Spinal cord (tissue), 10 donors: ENCODE measurements around the gene NDUFC1. TPM values are rescaled to one million over a fixed set of nuclear protein-coding genes. Genes with fewer than 3 reads are reported as not detected.

ENCODE experiments used
- DNase-seq, 6 donors: peaks; one replicate each; pipeline versions ENCODE4 v3.0.0 to v3.0.0-alpha.2; 2013 to 2015; ENCODE audit warnings: low spot score in 6 of 6, low read depth in 4 of 6
- H3K27ac ChIP-seq: one replicate; pipeline ENCODE4 v1.5.1; 2013; ENCODE audit warnings: low read depth, low read length, control low read depth
- H3K27me3 ChIP-seq: one replicate; pipeline ENCODE4 v1.6.1; 2013; ENCODE audit warnings: low read length; ENCODE audit not compliant: control insufficient read depth, insufficient read depth
- H3K36me3 ChIP-seq: one replicate; pipeline ENCODE4 v1.6.1; 2013; ENCODE audit warnings: low read length; ENCODE audit not compliant: control insufficient read depth, insufficient read depth
- H3K4me1 ChIP-seq: one replicate; pipeline ENCODE4 v1.6.1; 2013; ENCODE audit warnings: low read length; ENCODE audit not compliant: control insufficient read depth, insufficient read depth
- H3K4me3 ChIP-seq: one replicate; pipeline ENCODE4 v1.5.1; 2013; ENCODE audit warnings: low read depth, low read length, control low read depth
- H3K9me3 ChIP-seq: one replicate; pipeline ENCODE4 v1.6.1; 2013; ENCODE audit warnings: low read length; ENCODE audit not compliant: control insufficient read depth, insufficient read depth
- WGBS: methylation state at CpG from one replicate; pipeline ENCODE4 v1.1.5; 2013; ENCODE audit warnings: missing lambda C conversion rate; ENCODE audit not compliant: insufficient coverage; 5-methylcytosine and 5-hydroxymethylcytosine counted together
- polyA plus RNA-seq, 2 donors: library from polyadenylated mRNA; unstranded; fragments of 120-200 nt; gene quantifications; one replicate each; pipeline ENCODE4 v1.2.1, GENCODE V29; 2013; ENCODE audit not compliant: insufficient read length in 2 of 2
- total RNA-seq, 2 donors: library from RNA; depleted of rRNA in 1 of 2; stranded (reverse); fragments of 120-200 nt in 1 of 2; fragments of >200 nt in 1 of 2; gene quantifications; one replicate each; pipeline versions ENCODE4 v1.2.3 to v1.2.4, GENCODE V29; 2013 to 2014
- donor health status: healthy.

NDUFC1 gene
- total and polyA plus RNA-seq, 4 donors = 48.8 to 99.7 (median 90.0) TPM

DNA sequence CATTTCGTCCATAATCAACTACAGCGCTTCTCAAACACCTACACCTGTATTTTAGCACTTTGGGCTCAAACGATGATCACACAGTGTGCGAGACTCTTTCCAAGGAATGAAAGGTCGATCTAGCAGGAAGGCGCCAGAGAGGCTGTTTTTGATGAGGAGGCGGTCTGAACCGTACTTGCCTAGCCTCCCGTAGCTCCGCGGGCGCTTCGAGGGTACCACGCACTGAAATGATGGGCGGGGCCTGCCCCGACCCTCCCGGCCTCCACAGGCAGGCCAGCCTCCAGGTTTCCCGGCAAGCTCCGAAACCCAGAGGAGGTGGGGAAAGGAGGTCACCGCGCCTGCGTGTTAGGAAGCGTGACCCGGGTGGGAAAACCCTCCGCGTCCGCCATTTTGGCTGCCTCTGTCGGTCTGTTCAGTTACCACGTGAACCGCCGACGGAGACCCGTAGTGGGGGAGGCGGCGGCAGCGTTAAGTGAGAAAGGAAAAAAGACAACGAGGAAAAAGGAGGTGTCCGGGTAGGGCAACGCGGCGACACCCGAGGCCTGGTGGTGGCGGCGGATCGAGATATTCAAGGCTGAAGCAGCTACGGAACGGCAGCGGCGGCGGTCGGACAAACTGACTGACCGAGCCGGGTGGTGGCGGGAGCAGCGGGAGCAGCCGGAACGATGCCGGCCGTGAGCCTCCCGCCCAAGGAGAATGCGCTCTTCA, 1.0 kb downstream of the NDUFC1 start, which contains the start of gene NAA15:
Gene NAA15, plus strand, starts transcription at position 393 of the 708 bp plus-strand sequence. Its CDS starts 273 bp downstream, at position 666.
- peak within 1 kb of the TSS; percentile 95 for H3K27ac ChIP-seq
- DNase-seq = peak; percentile 93 to 99 (median 98)
- peaks cover 3% of the 10 kb centered on the region for H3K9me3 ChIP-seq
- peak within 1 kb of the TSS; percentile 89 for H3K4me3 ChIP-seq
- 0% methylated on average over 61 of the region's 61 CpGs for WGBS
- peaks cover 13% of the 10 kb centered on the region for H3K4me1 ChIP-seq
- peaks cover 7% of the 10 kb centered on the region for H3K36me3 ChIP-seq
- no peaks in the 10 kb centered on the region for H3K27me3 ChIP-seq

DNA sequence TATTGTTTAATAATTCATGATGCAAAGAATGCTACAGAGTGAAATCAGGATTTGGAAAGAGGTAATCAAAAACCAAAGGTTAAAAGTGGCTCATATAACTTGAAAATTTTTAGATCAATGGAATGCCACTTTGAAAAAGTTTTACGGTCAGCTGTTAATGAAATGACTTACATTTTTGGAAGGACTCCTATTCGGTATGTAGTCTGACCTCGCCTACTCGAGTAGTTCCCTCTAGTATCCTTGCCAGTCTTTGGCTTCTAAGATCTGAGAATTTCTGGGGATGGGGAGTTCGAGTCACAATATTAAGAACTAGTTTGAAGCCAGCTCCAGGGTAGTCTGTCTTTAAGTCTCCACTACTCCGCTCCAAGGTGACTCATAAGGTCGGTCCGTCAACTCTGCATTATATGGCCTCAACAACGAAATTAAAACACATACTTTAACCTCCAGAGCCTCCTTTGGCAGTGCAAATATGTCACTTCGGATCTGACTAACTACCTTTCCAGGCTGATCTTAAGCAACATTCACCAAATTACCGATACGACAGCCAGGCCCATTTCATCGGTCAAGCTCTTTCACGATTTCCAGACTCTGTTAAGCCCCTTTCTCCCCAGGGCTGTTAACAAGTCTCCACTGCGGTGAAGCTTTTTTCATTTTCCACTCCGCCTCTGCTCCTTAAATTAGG, 1.7 kb downstream of the NDUFC1 start:
- DNase-seq = no peak
- Histone ChIP-seq H3K36me3 (peaks cover 7% of the 10 kb centered on the region), H3K9me3 (peaks cover 3% of the 10 kb centered on the region), H3K27me3 (no peaks in the 10 kb centered on the region), H3K4me3 (peak overlapping the region; percentile 89), H3K4me1 (peaks cover 13% of the 10 kb centered on the region), H3K27ac (peak overlapping the region; percentile 95)
- WGBS = 8% methylated on average over 13 of the region's 16 CpGs

DNA sequence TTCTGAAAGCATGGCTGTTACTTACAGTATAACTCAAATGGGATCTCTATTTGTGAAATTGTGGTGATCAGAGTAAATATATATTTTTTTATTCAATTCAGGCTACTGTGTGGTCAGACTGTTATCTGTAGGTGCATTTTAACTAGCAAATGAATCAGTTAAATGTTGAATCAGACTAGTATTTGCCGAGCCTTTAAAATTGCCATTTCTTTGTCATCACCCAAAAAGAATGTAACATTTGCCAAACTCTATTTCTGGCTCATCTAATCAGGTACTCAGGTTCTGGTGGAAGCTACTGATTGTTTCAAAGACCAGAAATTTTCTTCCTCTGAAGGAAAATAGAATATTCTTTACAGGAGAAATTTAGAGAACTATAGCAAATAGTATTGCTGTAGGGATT, 2.7 kb downstream of the NDUFC1 start:
- peaks cover 4% of the 10 kb centered on the region for H3K36me3 ChIP-seq

DNA sequence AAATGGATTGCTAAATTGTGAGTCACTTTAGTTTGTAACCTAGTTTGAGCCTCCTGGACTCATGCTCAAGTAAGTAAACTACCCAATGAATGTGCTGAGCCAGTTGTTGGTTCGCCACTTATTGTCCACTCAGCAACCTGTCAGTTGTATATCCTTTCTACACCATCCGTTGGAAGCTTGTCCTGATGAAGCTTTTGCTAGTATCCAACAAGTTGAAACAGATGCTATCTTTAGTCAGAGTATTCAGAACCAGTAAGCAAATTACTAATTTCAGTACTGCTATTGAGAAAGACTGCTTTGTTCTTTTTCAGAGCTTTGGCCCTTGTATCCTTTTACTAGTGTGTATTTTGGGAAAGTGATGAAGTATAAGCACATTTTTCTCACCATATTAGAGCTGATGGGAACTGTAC, 5.3 kb downstream of the NDUFC1 start:
- Histone ChIP-seq H3K36me3 (peaks cover 16% of the 10 kb centered on the region), H3K4me3 (no peak overlapping the region), H3K4me1 (peaks cover 4% of the 10 kb centered on the region), H3K27ac (no peak overlapping the region), H3K9me3 (no peaks in the 10 kb centered on the region), H3K27me3 (no peaks in the 10 kb centered on the region)
- DNase-seq = no peak
- WGBS = 70% methylated on average over 2 of the region's 2 CpGs

More for the DNA sequence above, 2.7 kb downstream of the NDUFC1 start:
- no peak for DNase-seq
- H3K27ac ChIP-seq = no peak overlapping the region
- H3K9me3 ChIP-seq = no peaks in the 10 kb centered on the region
- peaks cover 10% of the 10 kb centered on the region for H3K4me1 ChIP-seq
- WGBS = no CpG with 5 or more reads among the region's 1 CpG
- no peaks in the 10 kb centered on the region for H3K27me3 ChIP-seq
- H3K4me3 ChIP-seq = no peak overlapping the region

DNA sequence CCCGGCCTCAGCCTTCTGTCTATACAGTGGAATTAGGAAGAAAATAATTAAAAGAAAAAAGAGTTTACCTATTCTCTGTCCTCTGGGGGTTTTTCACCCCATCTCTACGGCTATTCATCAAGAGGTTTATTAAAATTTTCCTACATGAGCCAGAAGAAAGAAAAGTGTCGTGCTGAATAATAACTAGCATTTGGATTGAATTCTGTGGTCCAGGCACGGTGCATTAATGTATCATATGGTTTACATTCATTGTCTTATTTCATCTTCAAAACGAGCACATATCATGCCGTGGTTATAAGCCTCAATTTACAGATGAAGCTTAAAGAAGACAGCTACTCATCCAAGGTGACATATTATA, 6.4 kb downstream of the NDUFC1 start:
- no peak for DNase-seq
- Histone ChIP-seq H3K27ac (peak overlapping the region; percentile 86), H3K36me3 (peaks cover 20% of the 10 kb centered on the region), H3K9me3 (no peaks in the 10 kb centered on the region), H3K27me3 (no peaks in the 10 kb centered on the region), H3K4me1 (peaks cover 4% of the 10 kb centered on the region), H3K4me3 (peak overlapping the region; percentile 96)
- no CpG with 5 or more reads among the region's 6 CpGs for WGBS

DNA sequence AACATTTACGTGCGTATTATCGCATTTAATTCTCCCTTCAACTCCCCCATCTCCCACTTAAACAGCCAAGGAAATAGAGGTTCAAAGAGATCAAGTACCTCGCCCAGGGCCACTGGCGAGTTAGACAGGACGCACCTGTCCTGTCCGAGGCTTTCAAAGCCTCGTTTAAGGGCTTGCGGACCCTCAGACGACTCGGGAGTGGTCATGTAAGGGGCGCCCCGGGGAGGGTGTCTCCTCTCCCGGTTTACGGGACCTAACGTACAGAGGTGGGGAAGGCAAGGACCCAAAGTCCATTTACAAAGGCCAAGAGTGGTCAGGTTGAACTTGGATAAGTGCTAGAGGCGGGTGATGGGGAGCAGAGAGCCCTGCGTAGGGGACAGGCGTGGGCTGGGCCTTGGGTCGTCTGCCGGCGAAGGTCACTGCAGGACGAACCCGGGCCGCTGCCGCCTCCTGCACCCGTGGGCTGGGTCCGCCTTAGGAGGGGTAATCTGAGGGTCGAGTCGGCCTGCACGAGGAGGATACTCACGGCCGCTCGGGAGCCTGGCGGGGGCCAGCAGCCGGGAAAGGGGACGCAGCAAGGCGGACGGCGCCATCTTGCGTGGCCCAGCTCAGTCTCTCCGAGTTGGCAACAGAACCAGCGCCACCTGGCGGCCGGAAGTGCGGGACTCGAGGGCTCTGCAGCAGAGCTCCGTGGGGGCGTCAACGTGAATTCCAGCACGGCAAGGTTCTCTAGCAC, 6.9 kb downstream of the NDUFC1 start:
- DNase-seq = peak; percentile 90 to 98 (median 93)
- WGBS = 2% methylated on average over 47 of the region's 51 CpGs
- no peaks in the 10 kb centered on the region for H3K9me3 ChIP-seq
- H3K27ac ChIP-seq = peak overlapping the region; percentile 86
- no peaks in the 10 kb centered on the region for H3K27me3 ChIP-seq
- H3K4me1 ChIP-seq = peaks cover 4% of the 10 kb centered on the region
- peak overlapping the region; percentile 96 for H3K4me3 ChIP-seq
- H3K36me3 ChIP-seq = peaks cover 21% of the 10 kb centered on the region

DNA sequence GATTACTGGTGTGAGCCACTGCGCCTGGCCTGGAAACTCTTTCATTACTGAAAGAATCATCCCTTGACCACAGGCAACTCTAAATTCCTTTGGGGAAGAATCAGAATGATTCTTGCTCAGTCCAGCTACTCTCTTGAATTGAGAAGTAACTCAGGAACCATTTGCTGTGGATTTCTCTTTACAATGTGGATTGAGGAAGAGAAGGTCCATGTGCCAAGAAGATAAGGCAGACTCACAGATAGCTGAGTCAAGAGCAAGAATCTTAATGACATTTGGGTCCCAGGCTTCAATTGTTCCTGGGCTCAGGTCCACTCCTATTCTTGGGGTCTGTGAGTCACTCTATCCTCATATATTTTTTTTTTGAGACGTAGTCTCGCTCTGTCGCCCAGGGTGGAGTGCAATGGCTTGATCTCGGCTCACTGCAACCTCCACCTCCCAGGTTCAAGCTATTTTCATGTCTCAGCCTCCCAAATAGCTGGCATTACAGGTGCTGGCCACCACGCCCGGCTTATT, 16.0 kb downstream of the NDUFC1 start:
- H3K4me1 ChIP-seq = no peaks in the 10 kb centered on the region
- no peaks in the 10 kb centered on the region for H3K9me3 ChIP-seq
- no peak overlapping the region for H3K4me3 ChIP-seq
- no peak for DNase-seq
- no peak overlapping the region for H3K27ac ChIP-seq
- 100% methylated on average over 4 of the region's 7 CpGs for WGBS
- H3K27me3 ChIP-seq = no peaks in the 10 kb centered on the region
- peaks cover 15% of the 10 kb centered on the region for H3K36me3 ChIP-seq

DNA sequence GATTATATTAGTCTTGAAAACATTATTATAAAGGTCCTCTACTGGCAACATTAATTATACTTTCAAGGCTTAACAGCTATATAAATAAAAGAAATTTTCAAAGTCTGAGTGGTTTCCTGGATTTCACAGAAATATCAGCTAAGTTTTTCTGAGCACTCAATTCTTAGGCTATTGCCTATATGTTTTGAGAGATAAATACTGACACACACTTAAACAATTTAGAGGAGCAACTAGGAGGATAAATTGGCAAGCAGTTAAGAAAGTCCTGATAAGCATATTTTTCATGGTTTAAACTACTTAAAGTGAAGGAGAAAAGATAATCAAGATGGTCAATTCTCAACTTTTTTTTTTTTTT, 19.6 kb downstream of the NDUFC1 start:
- Histone ChIP-seq H3K4me1 (peaks cover 15% of the 10 kb centered on the region), H3K27ac (no peak overlapping the region), H3K36me3 (no peaks in the 10 kb centered on the region), H3K27me3 (peaks cover 22% of the 10 kb centered on the region), H3K9me3 (no peaks in the 10 kb centered on the region), H3K4me3 (no peak overlapping the region)
- DNase-seq = no peak

DNA sequence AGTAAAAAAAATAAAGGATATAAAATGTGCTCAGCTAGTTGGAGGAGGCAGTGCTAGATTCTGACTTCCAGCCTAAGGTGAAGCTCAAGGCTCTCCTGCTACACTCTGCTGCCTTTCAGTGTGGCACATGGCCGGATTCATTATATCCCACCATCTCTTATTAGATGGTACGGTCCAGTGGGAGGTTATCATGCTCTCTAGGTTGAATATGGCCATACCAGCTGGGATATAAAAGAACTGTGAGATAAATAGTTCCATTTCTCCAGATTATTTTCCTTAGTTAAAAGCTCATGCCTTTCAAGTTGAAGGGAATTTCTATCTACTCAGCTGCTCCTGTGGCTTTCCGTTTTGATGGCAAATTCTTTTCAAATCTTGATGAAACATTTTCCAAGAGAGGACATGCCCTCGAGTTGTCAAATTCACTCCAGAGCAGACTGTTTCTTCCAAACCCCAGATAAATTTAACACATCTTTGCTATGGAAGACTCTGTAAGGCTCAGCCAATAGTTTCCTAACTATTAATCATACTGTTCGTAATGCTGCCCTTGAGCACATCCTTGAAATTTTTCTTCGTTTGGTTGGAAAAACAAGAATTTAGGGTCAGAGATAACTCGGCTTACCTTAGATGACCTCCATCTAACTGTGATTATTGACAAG, 20.1 kb downstream of the NDUFC1 start:
- no peak overlapping the region for H3K4me3 ChIP-seq
- no peak for DNase-seq
- no peak overlapping the region for H3K27ac ChIP-seq
- H3K9me3 ChIP-seq = no peaks in the 10 kb centered on the region
- no peaks in the 10 kb centered on the region for H3K36me3 ChIP-seq
- peaks cover 25% of the 10 kb centered on the region for H3K27me3 ChIP-seq
- peaks cover 15% of the 10 kb centered on the region for H3K4me1 ChIP-seq
- WGBS = 92% methylated on average over 2 of the region's 7 CpGs
